GM12873 (cell line): ENCODE data around the gene NTNG2.

Source experiments
- CTCF ChIP-seq: IDR thresholded peaks from 2 replicates; pipeline ENCODE4 v1.5.1; 2012; ENCODE audit warnings: low read depth, mild to moderate bottlenecking, moderate library complexity, low read length, control low read depth; ENCODE audit not compliant: insufficient read depth; ENCODE audit errors: missing control alignments

The NTNG2 gene

GRCh38 chr9:132207839-132208615 lies 46.2 kb downstream of the NTNG2 start:
- no peak for TF ChIP-seq CTCF

- TF ChIP-seq CTCF = no peak
Measured at GRCh38 chr9:132209228-132209627, 47.4 kb downstream of the NTNG2 start.

GRCh38 chr9:132210472-132211145 lies 48.8 kb downstream of the NTNG2 start:
- no peak for TF ChIP-seq CTCF

GRCh38 chr9:132211570-132211969 lies 49.7 kb downstream of the NTNG2 start:
- no peak for TF ChIP-seq CTCF

GRCh38 chr9:132214027-132214622 lies 52.3 kb downstream of the NTNG2 start:
- TF ChIP-seq CTCF = no peak

- TF ChIP-seq CTCF = no peak
Measured at GRCh38 chr9:132216861-132217619, 55.2 kb downstream of the NTNG2 start.

- TF ChIP-seq CTCF = no peak
Measured at GRCh38 chr9:132218208-132218607, 56.4 kb downstream of the NTNG2 start.
